Panc1 (cell line): ENCODE measurements around the gene NHS.

ENCODE experiments used
- CTCF ChIP-seq: fragments of 450-650 bp; IDR thresholded peaks from 2 replicates; pipeline ENCODE4 v1.5.1; 2017; ENCODE audit warnings: mild to moderate bottlenecking
- POLR2AphosphoS5 ChIP-seq: IDR thresholded peaks from 2 replicates; pipeline ENCODE4 v1.6.1; 2012; ENCODE audit warnings: mild to moderate bottlenecking, low read depth, low read length, moderate library complexity
- SIN3A ChIP-seq: IDR thresholded peaks from 2 replicates; pipeline ENCODE4 v1.6.1; 2012; ENCODE audit warnings: low read depth, mild to moderate bottlenecking, low read length, moderate library complexity, borderline replicate concordance; ENCODE audit not compliant: insufficient read depth

- TF ChIP-seq CTCF, result no peak
- TF ChIP-seq POLR2AphosphoS5, result no peak
- TF ChIP-seq SIN3A, result no peak
These were observed 362.6 kb downstream of the NHS start for GRCh38 chrX:17737710-17737985.
